Calu3 (cell line): ENCODE results near the gene PRKCZ. TPM values are rescaled to one million over a fixed set of nuclear protein-coding genes. Genes with fewer than 3 reads are reported as not detected.

Experiments
- BruUV-seq: library from RNA; stranded (reverse); fragments of 400-500 nt; replicated peaks from 2 replicates; lab custom pipeline; 2021; lab: Mats Ljungman, UMichigan
- CTCF ChIA-PET: fragments of 300-600 bp; sonication (Branson Sonifier 250); formaldehyde crosslinking; loops from one replicate; lab custom pipeline; 2022; ENCODE audit warnings: antibody characterized with exemption; lab: Charles Lee
- DNase-seq: peaks from one replicate; pipeline ENCODE4 v3.0.0; 2022
- H3K27ac Mint-ChIP-seq: one replicate; pipeline ENCODE4 v1.8.0; 2022; ENCODE audit warnings: mixed read lengths; ENCODE audit not compliant: unreplicated experiment
- H3K27me3 Mint-ChIP-seq: one replicate; pipeline ENCODE4 v1.8.0; 2022; ENCODE audit warnings: mixed read lengths; ENCODE audit not compliant: unreplicated experiment
- H3K36me3 Mint-ChIP-seq: one replicate; pipeline ENCODE4 v1.8.0; 2022; ENCODE audit warnings: mild to moderate bottlenecking, moderate library complexity, mixed read lengths; ENCODE audit not compliant: insufficient read depth, unreplicated experiment
- H3K4me1 Mint-ChIP-seq: one replicate; pipeline ENCODE4 v1.8.0; 2022; ENCODE audit warnings: mild to moderate bottlenecking, low read depth, mixed read lengths; ENCODE audit not compliant: unreplicated experiment
- H3K4me3 Mint-ChIP-seq: one replicate; pipeline ENCODE4 v1.8.0; 2022; ENCODE audit warnings: mild to moderate bottlenecking, low read depth, moderate library complexity, mixed read lengths; ENCODE audit not compliant: unreplicated experiment
- H3K9me3 Mint-ChIP-seq: one replicate; pipeline ENCODE4 v1.8.0; 2022; ENCODE audit warnings: low read depth, mixed read lengths; ENCODE audit not compliant: unreplicated experiment
- CTCF ChIP-seq: fragments of 200-600 bp; IDR thresholded peaks from one replicate; pipeline ENCODE4 v1.8.0; 2022; ENCODE audit warnings: antibody characterized with exemption; ENCODE audit not compliant: unreplicated experiment
- intact Hi-C: fragments of 100-400 bp; cut with micrococcal nuclease; formaldehyde crosslinking; loops from one replicate; pipeline ENCODE4 v1.10.0; 2022; ENCODE audit not compliant: unreplicated experiment
- total RNA-seq: library from RNA; stranded (reverse); gene quantifications from 2 replicates; pipeline ENCODE4 v1.2.3, GENCODE V29; 2022

The PRKCZ gene
- total RNA-seq, 1 experiment from 2014 or later = 26.0 TPM

- peaks cover 5% of the 10 kb centered on the region for H3K36me3 Mint-ChIP-seq
- peak; percentile 62 for DNase-seq
- no peaks in the 10 kb centered on the region for H3K4me1 Mint-ChIP-seq
- no TSS peak for BruUV-seq
- peaks cover 34% of the 10 kb centered on the region for H3K27me3 Mint-ChIP-seq
- no peak within 1 kb of the TSS for H3K27ac Mint-ChIP-seq
- intact Hi-C loops = no loop called here
- CTCF ChIA-PET = interaction anchor here (0.6 kb wide), 1 partner anchor 218 kb away, joined by 7 read pairs; no protein-coding TSS in a partner anchor
- no peak for TF ChIP-seq CTCF
- peak within 1 kb of the TSS; percentile 19 for H3K4me3 Mint-ChIP-seq
- H3K9me3 Mint-ChIP-seq = no peaks in the 10 kb centered on the region
Observed at GRCh38 chr1:2003541-2004131, 46.6 kb upstream of the PRKCZ start, which contains the start of gene CFAP74. Gene CFAP74 (minus strand): TSS chr1:2003786. CDS start chr1:1990956, 12,830 bp downstream.

DNA sequence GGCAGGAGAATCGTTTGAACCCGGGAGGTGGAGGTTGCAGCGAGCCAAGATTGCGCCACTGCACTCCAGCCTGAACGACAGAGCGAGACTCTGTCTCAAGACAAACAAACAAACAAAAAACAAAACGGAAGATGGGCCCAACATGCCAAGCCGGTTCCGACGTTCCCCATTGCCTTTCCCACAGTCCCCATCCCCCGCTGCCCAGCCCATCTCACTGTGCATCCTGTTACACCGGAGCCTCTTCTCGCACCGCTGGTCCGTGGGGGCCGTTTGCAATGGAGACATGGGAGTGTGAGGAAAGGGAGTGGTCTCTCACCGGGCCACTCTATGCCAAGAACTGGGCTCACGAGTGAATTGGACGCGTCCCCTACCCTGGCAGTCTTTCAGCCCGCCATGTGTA is 45.4 kb upstream of the PRKCZ start:
- Mint-ChIP-seq H3K36me3 (peaks cover 5% of the 10 kb centered on the region), H3K27ac (no peak overlapping the region), H3K27me3 (peaks cover 34% of the 10 kb centered on the region), H3K4me3 (no peak overlapping the region), H3K4me1 (no peaks in the 10 kb centered on the region), H3K9me3 (no peaks in the 10 kb centered on the region)
- CTCF ChIA-PET = interaction anchor here (0.6 kb wide), 1 partner anchor 1461 kb away, joined by 3 read pairs; no protein-coding TSS in a partner anchor
- no TSS peak for BruUV-seq
- DNase-seq = no peak
- intact Hi-C loops = no loop called here
- TF ChIP-seq CTCF = no peak

GRCh38 chr1:2009101-2010053 is 40.8 kb upstream of the PRKCZ start:
- no peak overlapping the region for H3K4me3 Mint-ChIP-seq
- peaks cover 31% of the 10 kb centered on the region for H3K27me3 Mint-ChIP-seq
- no peaks in the 10 kb centered on the region for H3K4me1 Mint-ChIP-seq
- intact Hi-C loops = no loop called here
- H3K36me3 Mint-ChIP-seq = no peaks in the 10 kb centered on the region
- DNase-seq = no peak
- CTCF ChIA-PET = no interaction called here
- H3K9me3 Mint-ChIP-seq = no peaks in the 10 kb centered on the region
- no peak overlapping the region for H3K27ac Mint-ChIP-seq
- BruUV-seq = no TSS peak
- TF ChIP-seq CTCF = no peak

DNA sequence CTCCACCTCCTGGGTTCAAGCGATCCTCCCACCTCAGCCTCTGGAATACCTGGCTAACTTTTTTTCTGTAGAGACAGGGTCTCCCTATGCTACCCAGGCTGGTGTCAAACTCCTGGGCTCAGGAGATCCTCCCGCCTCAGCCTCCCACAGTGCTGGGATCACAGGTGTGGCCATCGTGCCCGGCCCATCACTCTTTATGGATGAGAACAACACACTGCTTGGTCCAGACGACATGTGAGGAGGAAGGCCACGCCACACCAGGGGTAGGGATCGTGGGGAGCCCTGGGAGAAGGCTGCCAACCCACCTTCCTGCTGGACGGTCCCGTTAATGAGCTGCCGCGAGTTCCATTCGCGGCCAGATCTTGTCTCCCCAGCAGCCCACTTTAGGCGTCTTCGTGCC is 36.0 kb upstream of the PRKCZ start:
- Mint-ChIP-seq H3K4me1 (peaks cover 11% of the 10 kb centered on the region), H3K9me3 (no peaks in the 10 kb centered on the region), H3K36me3 (peaks cover 12% of the 10 kb centered on the region), H3K27ac (no peak overlapping the region), H3K27me3 (peaks cover 34% of the 10 kb centered on the region), H3K4me3 (no peak overlapping the region)
- TF ChIP-seq CTCF = no peak
- CTCF ChIA-PET = no interaction called here
- BruUV-seq = no TSS peak
- intact Hi-C loops = no loop called here
- DNase-seq = no peak
